WERI-Rb-1 (cell line): ENCODE results near the gene APBA2.

Experiments
- DNase-seq: peaks from one replicate; pipeline ENCODE4 v3.0.0-alpha.2; 2020
- H3K27ac ChIP-seq: fragments of 250-450 bp; sonication (Bioruptor Pico); 2 replicates; pipeline ENCODE4 v1.5.1; 2020; ENCODE audit warnings: mild to moderate bottlenecking, moderate library complexity
- H3K27me3 ChIP-seq: fragments of 250-450 bp; sonication (Bioruptor Pico); 2 replicates; pipeline ENCODE4 v1.5.1; 2021; ENCODE audit warnings: mild to moderate bottlenecking, low read depth, moderate library complexity; ENCODE audit not compliant: insufficient read depth, severe bottlenecking
- H3K36me3 ChIP-seq: fragments of 250-450 bp; sonication (Bioruptor Pico); 2 replicates; pipeline ENCODE4 v1.5.1; 2020; ENCODE audit warnings: mild to moderate bottlenecking, moderate library complexity
- H3K4me3 ChIP-seq: 2 replicates; pipeline ENCODE4 v1.5.1; 2011; ENCODE audit warnings: low read depth, mild to moderate bottlenecking, control low read depth, low read length
- H3K9me3 ChIP-seq: fragments of 250-450 bp; sonication (Bioruptor Pico); 2 replicates; pipeline ENCODE4 v1.5.1; 2021; ENCODE audit warnings: mild to moderate bottlenecking, moderate library complexity; ENCODE audit not compliant: severe bottlenecking
- TF ChIP-seq, protein P1 (sequence below): IDR thresholded peaks from 2 replicates; pipeline ENCODE4 v1.5.1; 2011; ENCODE audit warnings: low read depth, mild to moderate bottlenecking, control low read depth, inconsistent platforms, low read length

APBA2 gene

DNA sequence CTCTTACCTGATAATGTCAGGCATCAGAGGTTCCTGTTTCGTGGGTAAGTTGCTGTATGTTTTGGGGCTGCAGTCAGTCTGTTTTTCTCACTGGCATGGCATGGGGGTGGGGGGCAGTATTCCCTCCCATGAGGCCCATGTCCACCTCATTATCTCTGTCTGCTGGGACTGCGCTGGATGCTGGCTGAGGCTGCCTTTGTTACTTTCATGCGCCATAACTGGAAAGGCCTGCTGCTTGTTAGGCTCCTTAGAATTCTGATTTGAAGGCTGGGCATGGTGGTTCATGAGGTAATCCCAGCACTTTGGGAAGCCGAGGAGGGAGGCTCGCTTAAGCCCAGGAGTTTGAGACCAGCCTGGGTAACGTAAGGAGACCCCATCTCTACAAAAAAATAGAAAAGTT is 9.8 kb downstream of the APBA2 start:
- TF ChIP-seq, protein P1, sequence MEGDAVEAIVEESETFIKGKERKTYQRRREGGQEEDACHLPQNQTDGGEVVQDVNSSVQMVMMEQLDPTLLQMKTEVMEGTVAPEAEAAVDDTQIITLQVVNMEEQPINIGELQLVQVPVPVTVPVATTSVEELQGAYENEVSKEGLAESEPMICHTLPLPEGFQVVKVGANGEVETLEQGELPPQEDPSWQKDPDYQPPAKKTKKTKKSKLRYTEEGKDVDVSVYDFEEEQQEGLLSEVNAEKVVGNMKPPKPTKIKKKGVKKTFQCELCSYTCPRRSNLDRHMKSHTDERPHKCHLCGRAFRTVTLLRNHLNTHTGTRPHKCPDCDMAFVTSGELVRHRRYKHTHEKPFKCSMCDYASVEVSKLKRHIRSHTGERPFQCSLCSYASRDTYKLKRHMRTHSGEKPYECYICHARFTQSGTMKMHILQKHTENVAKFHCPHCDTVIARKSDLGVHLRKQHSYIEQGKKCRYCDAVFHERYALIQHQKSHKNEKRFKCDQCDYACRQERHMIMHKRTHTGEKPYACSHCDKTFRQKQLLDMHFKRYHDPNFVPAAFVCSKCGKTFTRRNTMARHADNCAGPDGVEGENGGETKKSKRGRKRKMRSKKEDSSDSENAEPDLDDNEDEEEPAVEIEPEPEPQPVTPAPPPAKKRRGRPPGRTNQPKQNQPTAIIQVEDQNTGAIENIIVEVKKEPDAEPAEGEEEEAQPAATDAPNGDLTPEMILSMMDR, result no peak
- no peaks in the 10 kb centered on the region for H3K36me3 ChIP-seq
- H3K27me3 ChIP-seq, result no peaks in the 10 kb centered on the region
- H3K4me3 ChIP-seq, result no peak overlapping the region
- DNase-seq, result no peak
- H3K9me3 ChIP-seq, result no peaks in the 10 kb centered on the region
- no peak overlapping the region for H3K27ac ChIP-seq

DNA sequence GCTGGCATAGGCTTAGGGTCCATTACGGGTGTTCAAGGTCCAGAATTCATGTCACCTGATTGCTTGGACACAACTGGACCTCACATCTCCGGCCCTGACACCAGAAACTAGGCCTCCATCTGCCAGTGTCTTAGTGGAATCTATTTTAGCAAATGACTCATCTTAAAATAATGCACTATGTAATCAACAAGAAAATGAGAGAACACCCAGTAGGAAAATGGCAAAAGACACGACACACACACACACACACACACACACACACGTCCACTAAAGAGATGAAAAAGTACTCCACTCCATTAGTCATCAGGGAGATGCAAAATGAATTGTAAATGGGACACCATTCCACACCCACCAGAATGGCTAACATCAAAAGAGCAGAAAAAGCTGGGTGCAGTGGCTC is 11.2 kb downstream of the APBA2 start:
- no peak for DNase-seq
- H3K9me3 ChIP-seq, result no peaks in the 10 kb centered on the region
- no peaks in the 10 kb centered on the region for H3K27me3 ChIP-seq
- no peaks in the 10 kb centered on the region for H3K36me3 ChIP-seq
- H3K27ac ChIP-seq, result no peak overlapping the region
- no peak overlapping the region for H3K4me3 ChIP-seq
- TF ChIP-seq, protein P1, result no peak

GRCh38 chr15:28897861-28898585 is 12.2 kb downstream of the APBA2 start:
- no peak for DNase-seq
- TF ChIP-seq, protein P1, result no peak
- H3K27ac ChIP-seq, result no peak overlapping the region
- H3K27me3 ChIP-seq, result no peaks in the 10 kb centered on the region
- H3K9me3 ChIP-seq, result no peaks in the 10 kb centered on the region
- H3K36me3 ChIP-seq, result no peaks in the 10 kb centered on the region
- no peak overlapping the region for H3K4me3 ChIP-seq

GRCh38 chr15:28899061-28899738 is 13.4 kb downstream of the APBA2 start:
- DNase-seq, result no peak
- no peaks in the 10 kb centered on the region for H3K36me3 ChIP-seq
- TF ChIP-seq, protein P1, result no peak
- no peak overlapping the region for H3K4me3 ChIP-seq
- H3K9me3 ChIP-seq, result no peaks in the 10 kb centered on the region
- H3K27ac ChIP-seq, result no peak overlapping the region
- no peaks in the 10 kb centered on the region for H3K27me3 ChIP-seq

- no peak for DNase-seq
- H3K4me3 ChIP-seq, result no peak overlapping the region
- no peaks in the 10 kb centered on the region for H3K36me3 ChIP-seq
- H3K27me3 ChIP-seq, result no peaks in the 10 kb centered on the region
- TF ChIP-seq, protein P1, result no peak
- no peaks in the 10 kb centered on the region for H3K9me3 ChIP-seq
- H3K27ac ChIP-seq, result no peak overlapping the region
Observed at GRCh38 chr15:28900041-28900891, 14.5 kb downstream of the APBA2 start.
